ENCODE data around the gene MAPK6.
A peak's percentile ranks its signal among the peaks of the same experiment; 100 is the strongest.

MAPK6 gene

GRCh38 chr15:52003710-52004109 lies 15.3 kb upstream of the MAPK6 start:
- H3K4me3 ChIP-seq (replicated peaks; ENCODE audit: low read depth, low read length), result no peak overlapping the region
- DNase-seq (ENCODE audit: low read depth), result no peak
- TF ChIP-seq, protein P1, sequence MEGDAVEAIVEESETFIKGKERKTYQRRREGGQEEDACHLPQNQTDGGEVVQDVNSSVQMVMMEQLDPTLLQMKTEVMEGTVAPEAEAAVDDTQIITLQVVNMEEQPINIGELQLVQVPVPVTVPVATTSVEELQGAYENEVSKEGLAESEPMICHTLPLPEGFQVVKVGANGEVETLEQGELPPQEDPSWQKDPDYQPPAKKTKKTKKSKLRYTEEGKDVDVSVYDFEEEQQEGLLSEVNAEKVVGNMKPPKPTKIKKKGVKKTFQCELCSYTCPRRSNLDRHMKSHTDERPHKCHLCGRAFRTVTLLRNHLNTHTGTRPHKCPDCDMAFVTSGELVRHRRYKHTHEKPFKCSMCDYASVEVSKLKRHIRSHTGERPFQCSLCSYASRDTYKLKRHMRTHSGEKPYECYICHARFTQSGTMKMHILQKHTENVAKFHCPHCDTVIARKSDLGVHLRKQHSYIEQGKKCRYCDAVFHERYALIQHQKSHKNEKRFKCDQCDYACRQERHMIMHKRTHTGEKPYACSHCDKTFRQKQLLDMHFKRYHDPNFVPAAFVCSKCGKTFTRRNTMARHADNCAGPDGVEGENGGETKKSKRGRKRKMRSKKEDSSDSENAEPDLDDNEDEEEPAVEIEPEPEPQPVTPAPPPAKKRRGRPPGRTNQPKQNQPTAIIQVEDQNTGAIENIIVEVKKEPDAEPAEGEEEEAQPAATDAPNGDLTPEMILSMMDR (IDR thresholded peaks at IDR 0.05; ENCODE audit: low read length, missing control alignments), result no peak

GRCh38 chr15:52004806-52005205 lies 14.2 kb upstream of the MAPK6 start:
- TF ChIP-seq, protein P1 (IDR thresholded peaks at IDR 0.05; ENCODE audit: low read length, missing control alignments), result no peak
- H3K4me3 ChIP-seq (replicated peaks; ENCODE audit: low read depth, low read length), result no peak overlapping the region
- DNase-seq (ENCODE audit: low read depth), result no peak

DNA sequence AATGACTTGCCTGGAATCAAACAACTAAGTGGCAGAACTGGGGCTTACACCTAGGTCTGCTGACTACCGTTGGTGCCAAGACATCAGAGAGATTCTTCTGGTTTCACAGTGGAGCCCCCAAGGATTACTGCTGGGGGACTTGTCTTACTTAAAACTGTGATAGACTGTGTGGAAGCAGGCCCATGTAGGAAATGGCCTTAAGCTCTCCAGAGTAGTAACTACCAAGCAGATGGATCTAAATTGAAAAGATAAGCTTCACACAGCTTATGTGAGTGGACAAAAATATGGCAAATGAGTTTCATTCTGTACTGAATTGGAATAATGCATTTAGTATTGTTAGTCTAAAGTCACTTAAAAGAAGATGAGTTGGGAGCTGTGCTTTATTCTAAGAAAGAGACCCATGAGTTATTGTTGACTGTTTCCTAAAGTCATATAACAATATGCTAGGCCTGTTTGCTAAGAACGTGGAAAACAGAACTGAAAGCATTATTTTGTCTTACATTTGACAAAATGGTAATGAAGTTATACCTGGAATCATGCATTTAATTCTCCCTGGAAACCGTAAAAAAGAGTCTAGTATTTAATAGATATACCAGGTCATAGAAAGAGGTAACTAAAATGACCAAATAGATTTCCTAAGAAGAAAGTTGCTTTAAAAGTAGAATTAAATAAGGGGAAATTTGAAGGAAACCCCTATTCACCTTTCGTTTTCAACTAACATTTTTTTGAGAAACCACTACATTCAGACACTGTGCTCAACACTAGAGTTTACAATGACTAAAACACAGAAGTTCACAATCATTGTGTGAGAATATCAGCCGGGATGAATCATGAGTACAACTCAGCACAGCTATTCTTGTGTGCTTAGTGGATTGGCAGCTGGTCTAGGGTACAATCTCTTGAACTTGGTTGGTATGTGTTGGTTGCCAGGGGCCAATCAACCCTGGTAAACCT lies 13.0 kb upstream of the MAPK6 start:
- TF ChIP-seq, protein P1 (IDR thresholded peaks at IDR 0.05; ENCODE audit: low read length, missing control alignments), result no peak
- DNase-seq (ENCODE audit: low read depth), result peak; percentile 70
- H3K4me3 ChIP-seq (replicated peaks; ENCODE audit: low read depth, low read length), result no peak overlapping the region

DNA sequence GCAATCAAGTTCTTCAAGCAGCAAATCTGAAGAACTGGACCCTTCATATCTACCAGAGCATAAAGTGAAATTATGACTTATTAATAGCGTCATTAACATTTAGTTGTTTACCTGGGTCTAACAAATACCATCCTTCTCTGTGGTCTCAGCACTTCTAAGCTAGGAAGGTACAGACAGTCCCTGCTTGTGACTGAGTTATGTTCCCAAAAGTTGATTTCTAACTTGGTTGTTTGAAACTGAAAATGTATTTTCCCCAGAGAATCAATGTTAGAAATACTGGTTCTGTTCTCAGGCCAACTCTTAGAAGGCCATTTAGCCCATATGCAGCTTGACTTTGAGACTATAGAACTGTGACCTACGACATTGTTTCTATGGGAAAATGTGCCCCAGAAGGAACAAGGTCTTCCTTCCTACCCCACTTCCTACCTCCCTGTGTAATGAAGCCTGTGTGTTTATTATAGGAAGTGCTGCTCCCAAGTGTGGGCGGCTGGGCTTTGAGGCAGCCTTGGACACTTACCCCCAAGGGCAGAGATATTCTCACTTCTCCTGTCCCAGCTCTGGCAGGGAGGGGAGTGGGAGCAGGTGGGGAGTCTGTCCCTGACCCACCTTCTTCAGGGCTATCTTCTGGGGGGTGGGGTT lies 12.2 kb upstream of the MAPK6 start:
- no peak for DNase-seq (ENCODE audit: low read depth)
- TF ChIP-seq, protein P1 (IDR thresholded peaks at IDR 0.05; ENCODE audit: low read length, missing control alignments), result no peak
- no peak overlapping the region for H3K4me3 ChIP-seq (replicated peaks; ENCODE audit: low read depth, low read length)

DNA sequence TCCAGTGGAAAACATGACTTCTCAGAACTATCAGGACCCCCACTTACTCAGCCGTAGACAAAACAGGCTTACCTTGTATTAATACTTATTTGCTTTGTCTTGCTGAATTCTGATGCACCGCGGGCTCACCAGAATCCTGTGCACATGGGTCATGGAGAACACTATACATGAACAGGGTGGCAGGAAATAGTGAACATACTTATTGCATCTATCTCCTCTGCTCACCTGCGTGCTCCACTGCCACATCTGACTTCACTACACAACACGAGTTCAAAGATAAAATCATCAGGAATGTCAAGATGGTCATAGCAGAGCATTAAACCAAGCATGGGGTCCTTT lies 10.7 kb upstream of the MAPK6 start:
- H3K4me3 ChIP-seq (replicated peaks; ENCODE audit: low read depth, low read length), result no peak overlapping the region
- no peak for DNase-seq (ENCODE audit: low read depth)
- TF ChIP-seq, protein P1 (IDR thresholded peaks at IDR 0.05; ENCODE audit: low read length, missing control alignments), result no peak

GRCh38 chr15:52008698-52009434 lies 10.2 kb upstream of the MAPK6 start:
- DNase-seq (ENCODE audit: low read depth), result no peak
- TF ChIP-seq, protein P1 (IDR thresholded peaks at IDR 0.05; ENCODE audit: low read length, missing control alignments), result no peak
- H3K4me3 ChIP-seq (replicated peaks; ENCODE audit: low read depth, low read length), result no peak overlapping the region
